Thymus (tissue), 11 donors: ENCODE measurements around the gene PDE4C. TPM values are rescaled to one million over a fixed set of nuclear protein-coding genes. Genes with fewer than 3 reads are reported as not detected.

ENCODE experiments used
- DNase-seq, 9 donors: peaks; one replicate each; pipeline ENCODE4 v3.0.0-alpha.2; 2013; ENCODE audit warnings: low spot score in 9 of 9, low read depth in 6 of 9, missing footprints in 1 of 9
- H3K27ac ChIP-seq, 2 donors: one replicate each; pipeline ENCODE4 v1.5.1; 2013; ENCODE audit warnings: control low read depth in 1 of 2, low read depth in 1 of 2, low read length in 1 of 2, mild to moderate bottlenecking in 1 of 2, moderate library complexity in 1 of 2
- H3K27me3 ChIP-seq, 2 donors: one replicate each; pipeline ENCODE4 v1.5.1; 2013; ENCODE audit warnings: low read length in 1 of 2; ENCODE audit not compliant: control insufficient read depth in 2 of 2, insufficient read depth in 1 of 2
- H3K36me3 ChIP-seq, 2 donors: one replicate each; pipeline ENCODE4 v1.5.1; 2013; ENCODE audit warnings: low read length in 1 of 2, mild to moderate bottlenecking in 1 of 2, moderate library complexity in 1 of 2; ENCODE audit not compliant: control insufficient read depth in 2 of 2, insufficient read depth in 2 of 2
- H3K4me1 ChIP-seq, 2 donors: one replicate each; pipeline ENCODE4 v1.5.1; 2013; ENCODE audit warnings: low read length in 2 of 2; ENCODE audit not compliant: control insufficient read depth in 2 of 2, insufficient read depth in 2 of 2
- H3K4me3 ChIP-seq, 2 donors: one replicate each; pipeline ENCODE4 v1.5.1; 2013; ENCODE audit warnings: low read length in 2 of 2, control low read depth in 1 of 2, mild to moderate bottlenecking in 1 of 2
- H3K9me3 ChIP-seq, 2 donors: one replicate each; pipeline ENCODE4 v1.5.1; 2013; ENCODE audit warnings: low read length in 1 of 2, mild to moderate bottlenecking in 1 of 2; ENCODE audit not compliant: control insufficient read depth in 2 of 2, insufficient read depth in 1 of 2
- WGBS: extraction: QIAGEN DNeasy Blood & Tissue Kit; methylation state at CpG from one replicate; pipeline ENCODE4 v1.1.7; 2013; 5-methylcytosine and 5-hydroxymethylcytosine counted together
- polyA plus RNA-seq: library from polyadenylated mRNA; stranded (reverse); fragments of 200-250 nt; gene quantifications from one replicate; pipeline ENCODE4 v1.2.3, GENCODE V29; 2013
- total RNA-seq: library from RNA; stranded (reverse); fragments of 120-200 nt; gene quantifications from one replicate; pipeline ENCODE4 v1.2.4, GENCODE V29; 2013
- donor health status: healthy.

The PDE4C gene
- total and polyA plus RNA-seq, 2 donors = 0.05 to 0.34 TPM

GRCh38 chr19:18266771-18267686 lies 40.8 kb upstream of the PDE4C start:
- Histone ChIP-seq H3K27me3 (no peaks in the 10 kb centered on the region), H3K4me3 (no peak overlapping the region), H3K27ac (no peak overlapping the region), H3K36me3 (peaks cover 8 to 12% of the 10 kb centered on the region in 2 donors), H3K9me3 (peaks cover 0 to 2% of the 10 kb centered on the region in 2 donors), H3K4me1 (no peaks in the 10 kb centered on the region)
- 97% methylated on average over 42 of the region's 42 CpGs for WGBS
- no peak for DNase-seq

GRCh38 chr19:18265582-18265981 lies 39.3 kb upstream of the PDE4C start:
- no peaks in the 10 kb centered on the region for H3K27me3 ChIP-seq
- H3K27ac ChIP-seq = no peak overlapping the region
- WGBS = 93% methylated on average over 7 of the region's 7 CpGs
- peaks cover 8 to 12% of the 10 kb centered on the region in 2 donors for H3K36me3 ChIP-seq
- no peaks in the 10 kb centered on the region for H3K4me1 ChIP-seq
- peaks cover 0 to 2% of the 10 kb centered on the region in 2 donors for H3K9me3 ChIP-seq
- H3K4me3 ChIP-seq = no peak overlapping the region
- no peak for DNase-seq

- Histone ChIP-seq H3K27ac (no peak overlapping the region), H3K9me3 (peaks cover 0 to 2% of the 10 kb centered on the region in 2 donors), H3K4me3 (no peak overlapping the region), H3K36me3 (peaks cover 8 to 12% of the 10 kb centered on the region in 2 donors), H3K27me3 (no peaks in the 10 kb centered on the region), H3K4me1 (no peaks in the 10 kb centered on the region)
- 98% methylated on average over 23 of the region's 23 CpGs for WGBS
- DNase-seq = no peak
Measured at GRCh38 chr19:18264971-18265540, 38.8 kb upstream of the PDE4C start.

GRCh38 chr19:18264137-18264854 lies 38.1 kb upstream of the PDE4C start:
- no peak overlapping the region for H3K27ac ChIP-seq
- no peaks in the 10 kb centered on the region for H3K27me3 ChIP-seq
- DNase-seq = no peak
- H3K4me3 ChIP-seq = no peak overlapping the region
- H3K4me1 ChIP-seq = no peaks in the 10 kb centered on the region
- peaks cover 0 to 2% of the 10 kb centered on the region in 2 donors for H3K9me3 ChIP-seq
- peaks cover 8 to 12% of the 10 kb centered on the region in 2 donors for H3K36me3 ChIP-seq
- WGBS = 97% methylated on average over 23 of the region's 23 CpGs

GRCh38 chr19:18263324-18264136 lies 37.3 kb upstream of the PDE4C start:
- no peak overlapping the region for H3K4me3 ChIP-seq
- H3K36me3 ChIP-seq = peaks cover 8 to 12% of the 10 kb centered on the region in 2 donors
- no peaks in the 10 kb centered on the region for H3K27me3 ChIP-seq
- 97% methylated on average over 16 of the region's 16 CpGs for WGBS
- H3K9me3 ChIP-seq = peaks cover 0 to 2% of the 10 kb centered on the region in 2 donors
- H3K27ac ChIP-seq = no peak overlapping the region
- DNase-seq = no peak
- H3K4me1 ChIP-seq = no peaks in the 10 kb centered on the region

- no peak overlapping the region for H3K27ac ChIP-seq
- no peak for DNase-seq
- H3K4me3 ChIP-seq = no peak overlapping the region
- WGBS = 96% methylated on average over 10 of the region's 10 CpGs
- peaks cover 8 to 9% of the 10 kb centered on the region in 2 donors for H3K36me3 ChIP-seq
- H3K9me3 ChIP-seq = peaks cover 0 to 2% of the 10 kb centered on the region in 2 donors
- no peaks in the 10 kb centered on the region for H3K27me3 ChIP-seq
- no peaks in the 10 kb centered on the region for H3K4me1 ChIP-seq
Measured at GRCh38 chr19:18262917-18263316, 36.7 kb upstream of the PDE4C start.

GRCh38 chr19:18262144-18262543 lies 35.9 kb upstream of the PDE4C start:
- DNase-seq = no peak
- Histone ChIP-seq H3K4me1 (no peaks in the 10 kb centered on the region), H3K27me3 (no peaks in the 10 kb centered on the region), H3K4me3 (no peak overlapping the region), H3K27ac (no peak overlapping the region), H3K9me3 (peaks cover 0 to 2% of the 10 kb centered on the region in 2 donors), H3K36me3 (peaks cover 6 to 7% of the 10 kb centered on the region in 2 donors)

- no peak overlapping the region for H3K4me3 ChIP-seq
- peaks cover 0 to 5% of the 10 kb centered on the region in 2 donors for H3K36me3 ChIP-seq
- no peak for DNase-seq
- no peaks in the 10 kb centered on the region for H3K9me3 ChIP-seq
- WGBS = 93% methylated on average over 2 of the region's 2 CpGs
- H3K27me3 ChIP-seq = no peaks in the 10 kb centered on the region
- no peak overlapping the region for H3K27ac ChIP-seq
- H3K4me1 ChIP-seq = no peaks in the 10 kb centered on the region
Measured at GRCh38 chr19:18261474-18261873, 35.2 kb upstream of the PDE4C start.
